Measurements from ENCODE around the gene KCNMB1. TPM values are rescaled to one million over a fixed set of nuclear protein-coding genes. Genes with fewer than 3 reads are reported as not detected.
A peak's percentile ranks its signal among the peaks of the same experiment; 100 is the strongest.

KCNMB1 gene
- total RNA-seq, 2 donors from 2014 or later = 0.55 to 6.9 TPM

- DNase-seq = peak in 1 of 2 donors; percentile 52
- ATAC-seq = no peak
- intact Hi-C loops (cut with DNase I, micrococcal nuclease) = loop anchor here in 1 of 2 donors (2.0 to 10.0 kb wide), 2 partner anchors 152 to 196 kb away; no protein-coding TSS in a partner anchor
These were observed 31.7 kb upstream of the KCNMB1 start for GRCh38 chr5:170420806-170421412.

- no peak for DNase-seq
- intact Hi-C loops (cut with DNase I, micrococcal nuclease) = loop anchor here in 1 of 2 donors (2.0 to 10.0 kb wide), 2 partner anchors 151 to 195 kb away; no protein-coding TSS in a partner anchor
- ATAC-seq = no peak
These were observed 30.5 kb upstream of the KCNMB1 start for GRCh38 chr5:170419643-170420042.

GRCh38 chr5:170418736-170419135 lies 29.6 kb upstream of the KCNMB1 start:
- ATAC-seq (no peak), DNase-seq (no peak)
- intact Hi-C loops (cut with DNase I, micrococcal nuclease) = no loop called here

- DNase-seq (no peak), ATAC-seq (no peak)
- intact Hi-C loops (cut with DNase I, micrococcal nuclease) = no loop called here
These were observed 27.4 kb upstream of the KCNMB1 start for GRCh38 chr5:170416526-170416925.

- DNase-seq = no peak
- intact Hi-C loops (cut with DNase I, micrococcal nuclease) = no loop called here
- ATAC-seq = no peak
These were observed 25.6 kb upstream of the KCNMB1 start for GRCh38 chr5:170414786-170415185.

- ATAC-seq = no peak
These were observed 24.7 kb upstream of the KCNMB1 start for GRCh38 chr5:170413897-170414296.

GRCh38 chr5:170411100-170411499 lies 21.9 kb upstream of the KCNMB1 start:
- intact Hi-C loops (cut with DNase I, micrococcal nuclease) = no loop called here
- ATAC-seq = no peak
- no peak for DNase-seq

More at GRCh38 chr5:170413897-170414296, 24.7 kb upstream of the KCNMB1 start:
- intact Hi-C loops (cut with DNase I, micrococcal nuclease) = no loop called here
- no peak for DNase-seq

- intact Hi-C loops (cut with DNase I, micrococcal nuclease) = no loop called here
- no peak for DNase-seq
- ATAC-seq = no peak
These were observed 21.2 kb upstream of the KCNMB1 start for GRCh38 chr5:170410401-170410800.

GRCh38 chr5:170408877-170409660 lies 19.9 kb upstream of the KCNMB1 start:
- no peak for DNase-seq
- intact Hi-C loops (cut with DNase I, micrococcal nuclease) = no loop called here
- no peak for ATAC-seq

GRCh38 chr5:170408226-170408625 lies 19.1 kb upstream of the KCNMB1 start:
- DNase-seq (no peak), ATAC-seq (no peak)
- intact Hi-C loops (cut with DNase I, micrococcal nuclease) = no loop called here

GRCh38 chr5:170407062-170407461 lies 17.9 kb upstream of the KCNMB1 start:
- intact Hi-C loops (cut with DNase I, micrococcal nuclease) = no loop called here
- ATAC-seq (no peak), DNase-seq (no peak)

GRCh38 chr5:170405817-170406216 lies 16.6 kb upstream of the KCNMB1 start:
- intact Hi-C loops (cut with DNase I, micrococcal nuclease) = no loop called here
- no peak for DNase-seq
- no peak for ATAC-seq

- intact Hi-C loops (cut with DNase I, micrococcal nuclease) = no loop called here
- ATAC-seq (no peak), DNase-seq (no peak)
These were observed 15.2 kb upstream of the KCNMB1 start for GRCh38 chr5:170404398-170404797.

- DNase-seq (no peak), ATAC-seq (no peak)
- intact Hi-C loops (cut with DNase I, micrococcal nuclease) = no loop called here
These were observed 14.5 kb upstream of the KCNMB1 start for GRCh38 chr5:170403675-170404074.

- no peak for DNase-seq
- ATAC-seq = no peak
- intact Hi-C loops (cut with DNase I, micrococcal nuclease) = no loop called here
These were observed 13.3 kb upstream of the KCNMB1 start for GRCh38 chr5:170402508-170402907.

GRCh38 chr5:170397059-170397458 lies 7.9 kb upstream of the KCNMB1 start:
- intact Hi-C loops (cut with DNase I, micrococcal nuclease) = no loop called here

GRCh38 chr5:170393958-170394357 lies 4.8 kb upstream of the KCNMB1 start:
- intact Hi-C loops (cut with DNase I, micrococcal nuclease) = no loop called here
- ATAC-seq (no peak), DNase-seq (no peak)

More at GRCh38 chr5:170397059-170397458, 7.9 kb upstream of the KCNMB1 start:
- no peak for ATAC-seq
- no peak for DNase-seq

- intact Hi-C loops (cut with DNase I, micrococcal nuclease) = no loop called here
- DNase-seq (no peak), ATAC-seq (no peak)
These were observed 4.1 kb upstream of the KCNMB1 start for GRCh38 chr5:170393235-170393634.

GRCh38 chr5:170390472-170390871 lies 1.3 kb upstream of the KCNMB1 start:
- DNase-seq (no peak), ATAC-seq (no peak)
- intact Hi-C loops (cut with DNase I, micrococcal nuclease) = no loop called here

- intact Hi-C loops (cut with DNase I, micrococcal nuclease) = no loop called here
These were observed 354 bp upstream of the KCNMB1 start for GRCh38 chr5:170389550-170389892.

More at GRCh38 chr5:170389550-170389892, 354 bp upstream of the KCNMB1 start:
- DNase-seq (no peak), ATAC-seq (no peak)

All from left colon (tissue), 2 donors.